Pancreas (tissue), 10 donors: Measurements from ENCODE around the gene NISCH. TPM values are rescaled to one million over a fixed set of nuclear protein-coding genes. Genes with fewer than 3 reads are reported as not detected.

ENCODE experiments used
- ATAC-seq, 4 donors: fragments of 200-7000 bp; cut with Tn5 transposase; one replicate each; pipeline versions ENCODE4 v1.8.0 to v1.9.1; 2020; ENCODE audit warnings: mild to moderate bottlenecking in 4 of 4, moderate library complexity in 4 of 4
- DNase-seq, 6 donors: peaks; one replicate each; pipeline ENCODE4 v3.0.0-alpha.2; 2020
- FAIRE-seq: peaks from 2 replicates; lab custom pipeline; 2012; peaks lifted over from hg19 to GRCh38; lab: Jason Lieb, UNC
- H3K27ac ChIP-seq, 4 donors: fragments of 200-600 bp; sonication (generic); 1 replicate in 3 of 4; 2 replicates in 1 of 4; pipeline versions ENCODE4 v1.5.0 to v1.8.0; 2020
- H3K27me3 ChIP-seq, 4 donors: fragments of 200-600 bp; one replicate each; pipeline ENCODE4 v1.8.0; 2021
- H3K36me3 ChIP-seq, 3 donors: fragments of 200-600 bp; sonication (generic) in 1 of 3; one replicate each; pipeline versions ENCODE4 v1.5.0 to v1.8.0; 2020 to 2021
- H3K4me1 ChIP-seq, 3 donors: fragments of 200-600 bp; one replicate each; pipeline ENCODE4 v1.8.0; 2021
- H3K4me3 ChIP-seq, 4 donors: fragments of 200-600 bp; sonication (generic) in 2 of 4; one replicate each; pipeline versions ENCODE4 v1.5.0 to v1.8.0; 2020 to 2021
- H3K9me3 ChIP-seq, 4 donors: fragments of 200-600 bp; one replicate each; pipeline ENCODE4 v1.8.0; 2021
- CTCF ChIP-seq, 4 donors: fragments of 200-600 bp; sonication (generic) in 3 of 4; IDR thresholded peaks; one replicate each; pipeline versions ENCODE4 v1.5.0 to v1.8.0; 2021; ENCODE audit warnings: antibody characterized with exemption in 4 of 4
- WGBS, 2 donors: extraction: QIAGEN DNeasy Blood & Tissue Kit; methylation state at CpG; one replicate each; pipeline ENCODE4 v1.1.7; 2013; 5-methylcytosine and 5-hydroxymethylcytosine counted together
- intact Hi-C, 3 donors: fragments of 100-400 bp; cut with DNase I; formaldehyde crosslinking; loops; one replicate each; pipeline versions ENCODE4 v1.11.1 to v1.14.2; 2022
- polyA plus RNA-seq, 2 donors: library from polyadenylated mRNA; stranded (reverse); fragments of 200-250 nt; gene quantifications; one replicate each; pipeline ENCODE4 v1.2.3, GENCODE V29; 2013
- total RNA-seq, 6 donors: library from RNA; stranded (reverse); fragmentation: NEBNext Ultra II Directional in 4 of 6; extraction: Animal tissue kit (Norgen Biotek cat#: 25700) in 4 of 6; gene quantifications; one replicate each; pipeline versions ENCODE4 v1.2.1 to v1.2.4, GENCODE V29; 2021 to 2023
- donor health status: healthy with polysubstance abuse.
- donor health status: DM: no; HTN: no; CAD: no; lungs with moderate emphysema.
- donor health status: DM: no; HTN: no; CAD: no.
- donor health status: control.
- donor health status: control.
- donor health status: Bipolar disorder and iron deficiency.
- donor health status: DM: yes; HTN: yes; CAD: no.
- donor health status: DM: no; HTN: no; CAD: no.
- donor health status: DM: no; HTN: no; CAD: no.
- donor health status: DM: yes; HTN: yes; CAD: no.

Gene NISCH
- total and polyA plus RNA-seq, 8 donors = 24.4 to 109 (median 37.6) TPM

GRCh38 chr3:52502001-52502400 is 46.6 kb downstream of the NISCH start:
- no peak for DNase-seq
- Histone ChIP-seq H3K4me1 (no peaks in the 10 kb centered on the region), H3K36me3 (no peaks in the 10 kb centered on the region), H3K27me3 (no peaks in the 10 kb centered on the region), H3K9me3 (no peaks in the 10 kb centered on the region), H3K27ac (no peak overlapping the region), H3K4me3 (no peak overlapping the region)
- no peak for ATAC-seq
- intact Hi-C loops = no loop called here
- no peak for TF ChIP-seq CTCF (IDR thresholded peaks at IDR 0.05)
- 87 to 95% methylated on average over 7 to 11 of the region's 11 CpGs for WGBS, 2 donors
- FAIRE-seq = no peak

GRCh38 chr3:52502808-52503350 is 47.5 kb downstream of the NISCH start:
- WGBS, 2 donors = 96 to 98% methylated on average over 11 of the region's 11 CpGs
- FAIRE-seq (no peak), ATAC-seq (no peak), DNase-seq (no peak)
- H3K27me3 ChIP-seq = no peaks in the 10 kb centered on the region
- no peak for TF ChIP-seq CTCF (IDR thresholded peaks at IDR 0.05)
- intact Hi-C loops = no loop called here
- H3K36me3 ChIP-seq = no peaks in the 10 kb centered on the region
- no peaks in the 10 kb centered on the region for H3K4me1 ChIP-seq
- H3K9me3 ChIP-seq = no peaks in the 10 kb centered on the region
- no peak overlapping the region for H3K27ac ChIP-seq
- no peak overlapping the region for H3K4me3 ChIP-seq

- intact Hi-C loops = no loop called here
- no peaks in the 10 kb centered on the region for H3K9me3 ChIP-seq
- H3K4me1 ChIP-seq = no peaks in the 10 kb centered on the region
- peak; percentile 47 to 91 (median 58) for ATAC-seq
- no peaks in the 10 kb centered on the region for H3K36me3 ChIP-seq
- DNase-seq = peak in 4 of 6 donors; percentile 30 to 80 (median 56)
- H3K27ac ChIP-seq = no peak overlapping the region
- WGBS, 2 donors = 19 to 29% methylated on average over 21 to 23 of the region's 23 CpGs
- H3K27me3 ChIP-seq = no peaks in the 10 kb centered on the region
- no peak for FAIRE-seq
- no peak for TF ChIP-seq CTCF (IDR thresholded peaks at IDR 0.05)
- H3K4me3 ChIP-seq = peak overlapping the region in 2 of 4 donors; percentile 5 to 8
Measured at GRCh38 chr3:52503788-52504424, 48.5 kb downstream of the NISCH start.

GRCh38 chr3:52504977-52505376 is 49.6 kb downstream of the NISCH start:
- H3K36me3 ChIP-seq = no peaks in the 10 kb centered on the region
- no peak for FAIRE-seq
- 88 to 89% methylated on average over 10 of the region's 10 CpGs for WGBS, 2 donors

More at GRCh38 chr3:52504977-52505376, 49.6 kb downstream of the NISCH start:
- H3K4me1 ChIP-seq = no peaks in the 10 kb centered on the region
- no peak overlapping the region for H3K27ac ChIP-seq
- intact Hi-C loops = no loop called here
- TF ChIP-seq CTCF (IDR thresholded peaks at IDR 0.05) = no peak
- H3K27me3 ChIP-seq = no peaks in the 10 kb centered on the region
- ATAC-seq (no peak), DNase-seq (no peak)
- no peaks in the 10 kb centered on the region for H3K9me3 ChIP-seq
- H3K4me3 ChIP-seq = no peak overlapping the region
